K562 (cell line): ENCODE data around the gene AIDA. TPM values are rescaled to one million over a fixed set of nuclear protein-coding genes. Genes with fewer than 3 reads are reported as not detected.
A peak's percentile ranks its signal among the peaks of the same experiment; 100 is the strongest.

Experiments used
- ARID2 ChIP-seq: fragments of 450-650 bp; IDR thresholded peaks from 2 replicates; pipeline ENCODE4 v1.6.1; 2017; ENCODE audit warnings: antibody characterized with exemption, mild to moderate bottlenecking
- BHLHE40 ChIP-seq: IDR thresholded peaks from 2 replicates; pipeline ENCODE4 v1.6.1; 2011; ENCODE audit warnings: low read length, improper control_type of control experiment
- BRF1 ChIP-seq: IDR thresholded peaks from 3 replicates; pipeline ENCODE4 v1.6.1; 2011; ENCODE audit warnings: borderline replicate concordance, mild to moderate bottlenecking; ENCODE audit not compliant: insufficient read length; ENCODE audit errors: extremely low read depth
- DDX20 ChIP-seq: fragments of 450-650 bp; IDR thresholded peaks from 2 replicates; pipeline ENCODE4 v1.6.1; 2016; ENCODE audit warnings: missing genetic modification characterization, low read depth, mild to moderate bottlenecking, missing compliant biosample characterization, moderate library complexity
- DPF2 ChIP-seq: fragments of 450-650 bp; IDR thresholded peaks from 2 replicates; pipeline ENCODE4 v1.6.1; 2016
- ETS2 ChIP-seq: IDR thresholded peaks from 2 replicates; pipeline ENCODE4 v1.6.1; 2016; ENCODE audit warnings: borderline replicate concordance, missing genetic modification characterization, mild to moderate bottlenecking, moderate library complexity, missing compliant biosample characterization; ENCODE audit not compliant: poor library complexity, severe bottlenecking
- GTF2F1 ChIP-seq: IDR thresholded peaks from 2 replicates; pipeline ENCODE4 v1.6.1; 2011; ENCODE audit warnings: low read depth, low read length, improper control_type of control experiment
- HCFC1 ChIP-seq: IDR thresholded peaks from 2 replicates; pipeline ENCODE4 v1.6.1; 2012; ENCODE audit warnings: low read depth, low read length, improper control_type of control experiment
- HNRNPL ChIP-seq: fragments of 200-400 bp; formaldehyde crosslinking; IDR thresholded peaks from 2 replicates; pipeline ENCODE4 v1.6.1; 2017; ENCODE audit warnings: low read depth, mild to moderate bottlenecking, low read length
- LEF1 ChIP-seq: fragments of 450-650 bp; IDR thresholded peaks from 2 replicates; pipeline ENCODE4 v1.6.1; 2016; ENCODE audit warnings: mild to moderate bottlenecking
- MTF1 ChIP-seq: fragments of 250-450 bp; sonication (Bioruptor Pico); IDR thresholded peaks from 2 replicates; pipeline ENCODE4 v1.9.0; 2021; ENCODE audit warnings: moderate library complexity, mild to moderate bottlenecking, inconsistent platforms, borderline replicate concordance
- NFE2L1 ChIP-seq: fragments of 450-650 bp; IDR thresholded peaks from 2 replicates; pipeline ENCODE4 v1.6.1; 2016; ENCODE audit warnings: missing genetic modification characterization, low read depth, mild to moderate bottlenecking, missing compliant biosample characterization, moderate library complexity, borderline replicate concordance
- POLR2A ChIP-seq: fragments of 450-650 bp; conservative IDR thresholded peaks from 2 replicates; pipeline ENCODE4 v1.6.1; 2016
- POLR3A ChIP-seq: IDR thresholded peaks from 2 replicates; pipeline ENCODE4 v1.6.1; 2011; ENCODE audit warnings: borderline replicate concordance, mild to moderate bottlenecking, moderate library complexity; ENCODE audit not compliant: insufficient read length, insufficient read depth; ENCODE audit errors: extremely low read depth
- SRSF9 ChIP-seq: fragments of 200-400 bp; formaldehyde crosslinking; IDR thresholded peaks from 2 replicates; pipeline ENCODE4 v1.6.1; 2017; ENCODE audit warnings: low read depth, low read length, borderline replicate concordance
- TARDBP ChIP-seq: fragments of 450-650 bp; IDR thresholded peaks from 2 replicates; pipeline ENCODE4 v1.6.1; 2016
- ZEB2 ChIP-seq: fragments of 450-650 bp; IDR thresholded peaks from 2 replicates; pipeline ENCODE4 v1.6.1; 2016
- ZNF316 ChIP-seq: fragments of 450-650 bp; IDR thresholded peaks from 2 replicates; pipeline ENCODE4 v1.6.1; 2016
- ZNF445 ChIP-seq: fragments of 250-450 bp; sonication (Bioruptor Pico); IDR thresholded peaks from 2 replicates; pipeline ENCODE4 v1.4.0; 2020; ENCODE audit warnings: low read depth, mild to moderate bottlenecking, moderate library complexity
- polyA plus RNA-seq, 8 experiments: library from polyadenylated mRNA; depleted of rRNA in 4 of 8; stranded (reverse) in 5 of 8; unstranded in 3 of 8; fragments of >200 nt; fragmentation: Nextera tagmentation in 2 of 8; fragmentation: Illumina TruSeq in 1 of 8; extraction: Ambion mirVana in 2 of 8; extraction: Trizol in 1 of 8; gene quantifications; 2 replicates each; pipeline versions ENCODE4 v1.2.1 to v1.2.3, GENCODE V29; 2011 to 2014; ENCODE audit warnings: inconsistent platforms in 1 of 8, missing spikeins in 1 of 8
- total RNA-seq, 7 experiments: library from RNA; depleted of rRNA in 6 of 7; stranded (reverse); fragments of >200 nt in 6 of 7; fragmentation: Illumina TruSeq in 2 of 7; extraction: Trizol in 2 of 7; gene quantifications; 2 replicates each; pipeline versions ENCODE4 v1.2.1 to v1.2.3, GENCODE V29; 2011 to 2021; ENCODE audit warnings: low replicate concordance in 1 of 7
- TF ChIP-seq, protein P1 (sequence below): sonication (generic); formaldehyde crosslinking; IDR thresholded peaks from 2 replicates; pipeline ENCODE4 v1.8.0; 2022; ENCODE audit warnings: missing genetic modification reagents, mild to moderate bottlenecking, borderline replicate concordance
- TF ChIP-seq, protein P2 (sequence below): fragments of 450-650 bp; IDR thresholded peaks from 2 replicates; pipeline ENCODE4 v1.6.1; 2017; ENCODE audit warnings: mild to moderate bottlenecking, moderate library complexity
- TF ChIP-seq, protein P3 (sequence below): fragments of 450-650 bp; IDR thresholded peaks from one replicate; pipeline ENCODE4 v1.6.1; 2018; ENCODE audit warnings: mild to moderate bottlenecking, moderate library complexity; ENCODE audit not compliant: partially characterized antibody
- TF ChIP-seq, protein P4 (sequence below): IDR thresholded peaks from 3 replicates; pipeline ENCODE4 v1.6.1; 2011; ENCODE audit warnings: borderline replicate concordance, mild to moderate bottlenecking; ENCODE audit not compliant: insufficient read length, insufficient read depth

The AIDA gene
- total and polyA plus RNA-seq, 9 of the 15 experiments (the other 6 are each of a cell fraction or from before 2014, with no cell fraction given): 18.2 to 77.9 (median 24.9) TPM

DNA sequence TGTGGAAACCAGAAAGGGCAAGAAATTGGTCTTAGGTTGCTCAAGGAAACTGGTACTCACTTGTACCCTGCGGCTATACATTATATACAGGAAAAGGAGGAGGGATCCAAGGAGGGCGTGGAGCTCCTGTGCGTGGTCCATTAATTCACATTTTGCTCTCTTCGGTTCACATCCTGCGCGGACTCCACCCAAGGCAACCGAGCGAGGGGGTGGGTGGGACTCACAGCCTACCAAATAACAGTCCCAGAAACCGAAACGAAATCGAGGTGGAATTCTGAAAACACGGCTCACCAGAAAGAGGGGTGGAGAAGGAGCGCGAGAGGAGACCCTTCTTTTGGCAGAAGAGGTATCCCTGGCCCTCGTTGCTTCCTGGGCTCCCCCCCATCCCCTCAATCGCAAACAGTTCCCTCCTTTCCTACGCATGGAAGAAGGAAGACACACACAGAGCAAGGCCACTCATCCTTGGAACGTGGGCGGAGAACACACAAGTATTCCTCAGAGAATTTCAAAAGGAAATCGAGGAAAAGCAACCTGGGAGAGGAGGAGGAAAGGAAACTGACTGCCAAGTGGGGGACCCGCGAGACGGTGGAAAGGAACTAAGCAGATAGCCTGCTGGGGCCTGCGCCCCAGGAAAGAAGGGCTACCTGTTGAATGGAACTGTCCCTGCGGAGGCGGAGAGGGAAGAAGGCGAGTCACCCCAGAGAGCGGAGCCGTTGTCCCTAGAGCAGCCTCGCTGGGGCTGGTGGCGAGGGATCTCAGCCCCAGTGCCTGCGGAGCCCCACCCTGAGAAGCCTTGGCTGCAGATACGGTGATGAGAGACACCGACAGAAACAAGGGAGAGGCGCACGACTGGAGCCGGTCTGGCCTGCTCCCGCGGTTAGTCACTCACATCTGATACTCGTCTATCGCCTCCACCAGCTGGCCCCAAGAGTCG lies 705 bp downstream of the AIDA start (continued):
- TF ChIP-seq, protein P1, sequence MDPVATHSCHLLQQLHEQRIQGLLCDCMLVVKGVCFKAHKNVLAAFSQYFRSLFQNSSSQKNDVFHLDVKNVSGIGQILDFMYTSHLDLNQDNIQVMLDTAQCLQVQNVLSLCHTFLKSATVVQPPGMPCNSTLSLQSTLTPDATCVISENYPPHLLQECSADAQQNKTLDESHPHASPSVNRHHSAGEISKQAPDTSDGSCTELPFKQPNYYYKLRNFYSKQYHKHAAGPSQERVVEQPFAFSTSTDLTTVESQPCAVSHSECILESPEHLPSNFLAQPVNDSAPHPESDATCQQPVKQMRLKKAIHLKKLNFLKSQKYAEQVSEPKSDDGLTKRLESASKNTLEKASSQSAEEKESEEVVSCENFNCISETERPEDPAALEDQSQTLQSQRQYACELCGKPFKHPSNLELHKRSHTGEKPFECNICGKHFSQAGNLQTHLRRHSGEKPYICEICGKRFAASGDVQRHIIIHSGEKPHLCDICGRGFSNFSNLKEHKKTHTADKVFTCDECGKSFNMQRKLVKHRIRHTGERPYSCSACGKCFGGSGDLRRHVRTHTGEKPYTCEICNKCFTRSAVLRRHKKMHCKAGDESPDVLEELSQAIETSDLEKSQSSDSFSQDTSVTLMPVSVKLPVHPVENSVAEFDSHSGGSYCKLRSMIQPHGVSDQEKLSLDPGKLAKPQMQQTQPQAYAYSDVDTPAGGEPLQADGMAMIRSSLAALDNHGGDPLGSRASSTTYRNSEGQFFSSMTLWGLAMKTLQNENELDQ (CRISPR knock-in tag): no peak
- TF ChIP-seq BRF1 (no peak), MTF1 (CRISPR knock-in tag) (no peak), ZNF316 (no peak), HCFC1 (no peak), ZNF445 (no peak), SRSF9 (no peak), ARID2 (no peak), HNRNPL (no peak), DPF2 (peak; percentile 79), TARDBP (peak; percentile 69; the same call in 1 of the 2 replicates), BHLHE40 (peak; percentile 61; the same call in 1 of the 2 replicates), DDX20 (tag) (no peak), ZEB2 (no peak), GTF2F1 (no peak), NFE2L1 (tag) (no peak), LEF1 (no peak), POLR3A (no peak), ETS2 (tag) (no peak), POLR2A (peak; percentile 50; the same call in 1 of the 2 replicates)
- TF ChIP-seq, protein P2, sequence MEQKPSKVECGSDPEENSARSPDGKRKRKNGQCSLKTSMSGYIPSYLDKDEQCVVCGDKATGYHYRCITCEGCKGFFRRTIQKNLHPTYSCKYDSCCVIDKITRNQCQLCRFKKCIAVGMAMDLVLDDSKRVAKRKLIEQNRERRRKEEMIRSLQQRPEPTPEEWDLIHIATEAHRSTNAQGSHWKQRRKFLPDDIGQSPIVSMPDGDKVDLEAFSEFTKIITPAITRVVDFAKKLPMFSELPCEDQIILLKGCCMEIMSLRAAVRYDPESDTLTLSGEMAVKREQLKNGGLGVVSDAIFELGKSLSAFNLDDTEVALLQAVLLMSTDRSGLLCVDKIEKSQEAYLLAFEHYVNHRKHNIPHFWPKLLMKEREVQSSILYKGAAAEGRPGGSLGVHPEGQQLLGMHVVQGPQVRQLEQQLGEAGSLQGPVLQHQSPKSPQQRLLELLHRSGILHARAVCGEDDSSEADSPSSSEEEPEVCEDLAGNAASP: no peak
- TF ChIP-seq, protein P3, sequence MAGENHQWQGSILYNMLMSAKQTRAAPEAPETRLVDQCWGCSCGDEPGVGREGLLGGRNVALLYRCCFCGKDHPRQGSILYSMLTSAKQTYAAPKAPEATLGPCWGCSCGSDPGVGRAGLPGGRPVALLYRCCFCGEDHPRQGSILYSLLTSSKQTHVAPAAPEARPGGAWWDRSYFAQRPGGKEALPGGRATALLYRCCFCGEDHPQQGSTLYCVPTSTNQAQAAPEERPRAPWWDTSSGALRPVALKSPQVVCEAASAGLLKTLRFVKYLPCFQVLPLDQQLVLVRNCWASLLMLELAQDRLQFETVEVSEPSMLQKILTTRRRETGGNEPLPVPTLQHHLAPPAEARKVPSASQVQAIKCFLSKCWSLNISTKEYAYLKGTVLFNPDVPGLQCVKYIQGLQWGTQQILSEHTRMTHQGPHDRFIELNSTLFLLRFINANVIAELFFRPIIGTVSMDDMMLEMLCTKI: no peak
- TF ChIP-seq, protein P4, sequence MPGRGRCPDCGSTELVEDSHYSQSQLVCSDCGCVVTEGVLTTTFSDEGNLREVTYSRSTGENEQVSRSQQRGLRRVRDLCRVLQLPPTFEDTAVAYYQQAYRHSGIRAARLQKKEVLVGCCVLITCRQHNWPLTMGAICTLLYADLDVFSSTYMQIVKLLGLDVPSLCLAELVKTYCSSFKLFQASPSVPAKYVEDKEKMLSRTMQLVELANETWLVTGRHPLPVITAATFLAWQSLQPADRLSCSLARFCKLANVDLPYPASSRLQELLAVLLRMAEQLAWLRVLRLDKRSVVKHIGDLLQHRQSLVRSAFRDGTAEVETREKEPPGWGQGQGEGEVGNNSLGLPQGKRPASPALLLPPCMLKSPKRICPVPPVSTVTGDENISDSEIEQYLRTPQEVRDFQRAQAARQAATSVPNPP: no peak
